ENCODE results near the gene PRPF31.
A peak's percentile ranks its signal among the peaks of the same experiment; 100 is the strongest.
"Not testable (repeated sequence)": the region's sequence is repeated elsewhere in the genome, so short reads cannot be mapped to it uniquely, and the experiment has no call there.

Gene PRPF31

GRCh38 chr19:54115109-54116063, at the start of gene PRPF31, which contains the start of gene TFPT:
PRPF31 (plus strand) TSS chr19:54115754; CDS start chr19:54118279, 2,525 bp downstream.
TFPT (minus strand) TSS chr19:54115657; CDS start chr19:54115269, 388 bp downstream.
- peak; percentile 94 to 96 for DNase-seq

- no peak for DNase-seq
Observed at GRCh38 chr19:54069470-54069869, 46.1 kb upstream of the PRPF31 start.

GRCh38 chr19:54073829-54074228, 41.7 kb upstream of the PRPF31 start:
- DNase-seq, result no peak

- DNase-seq, result no peak
Observed at GRCh38 chr19:54074851-54075250, 40.7 kb upstream of the PRPF31 start.

GRCh38 chr19:54077334-54077733, 38.2 kb upstream of the PRPF31 start:
- DNase-seq, result no peak

GRCh38 chr19:54081032-54081431, 34.5 kb upstream of the PRPF31 start, which contains the start of gene TARM1:
TARM1 (minus strand) TSS chr19:54081365; CDS start chr19:54081340, 25 bp downstream.
- DNase-seq, result no peak

GRCh38 chr19:54084410-54084809, 31.1 kb upstream of the PRPF31 start:
- DNase-seq, result no peak

GRCh38 chr19:54094426-54095000, 21.0 kb upstream of the PRPF31 start:
- no peak for DNase-seq

GRCh38 chr19:54095136-54095858, 20.3 kb upstream of the PRPF31 start:
- no peak for DNase-seq

GRCh38 chr19:54095859-54096616, 19.5 kb upstream of the PRPF31 start:
- DNase-seq, result peak; percentile 42 to 53

- peak in 1 of 2 donors; percentile 8 for DNase-seq
Observed at GRCh38 chr19:54096617-54097106, 18.9 kb upstream of the PRPF31 start.

GRCh38 chr19:54099190-54099902, 16.2 kb upstream of the PRPF31 start:
- DNase-seq, result no peak

- DNase-seq, result not testable (repeated sequence)
Observed at GRCh38 chr19:54099903-54100255, 15.7 kb upstream of the PRPF31 start.

- peak in 1 of 2 donors; percentile 70 for DNase-seq
Observed at GRCh38 chr19:54100561-54100960, 15.0 kb upstream of the PRPF31 start, which contains the start of gene OSCAR. OSCAR (minus strand) TSS chr19:54100803; CDS start chr19:54100792, 11 bp downstream.

- peak; percentile 99 to 100 for DNase-seq
Observed at GRCh38 chr19:54102421-54103169, 13.0 kb upstream of the PRPF31 start, which contains the start of gene NDUFA3. NDUFA3 (plus strand) TSS chr19:54102855; CDS start chr19:54102879, 24 bp downstream.

GRCh38 chr19:54104998-54105715, 10.4 kb upstream of the PRPF31 start:
- no peak for DNase-seq

GRCh38 chr19:54105796-54106195, 9.8 kb upstream of the PRPF31 start:
- DNase-seq, result no peak

GRCh38 chr19:54106716-54107115, 8.8 kb upstream of the PRPF31 start:
- no peak for DNase-seq

GRCh38 chr19:54107876-54108490, 7.6 kb upstream of the PRPF31 start:
- no peak for DNase-seq

Data from CD4-positive, alpha-beta T cell treated with Interleukin-1 beta for 1 hour (primary cell).